Mammary epithelial cell (primary cell): ENCODE measurements around the gene CLCF1.

ENCODE experiments used
- CTCF ChIP-seq, 2 donors: IDR thresholded peaks in 1 of 2; conservative IDR thresholded peaks in 1 of 2; 2 replicates each; pipeline ENCODE4 v1.5.1; 2011 to 2012; ENCODE audit warnings: inconsistent platforms in 2 of 2, low read length in 2 of 2, mild to moderate bottlenecking in 2 of 2, control low read depth in 1 of 2, low read depth in 1 of 2; ENCODE audit not compliant: insufficient read depth in 1 of 2; ENCODE audit errors: extremely low read depth in 1 of 2
- EZH2 ChIP-seq: IDR thresholded peaks from 2 replicates; pipeline ENCODE4 v1.6.1; 2012; ENCODE audit warnings: low read length, inconsistent platforms, borderline replicate concordance

GRCh38 chr11:67368621-67369020 lies 4.8 kb downstream of the CLCF1 start:
- TF ChIP-seq CTCF (conservative IDR thresholded peaks at IDR 0.05 in 1 of 2, IDR thresholded peaks at IDR 0.05 in 1 of 2; ENCODE audit: extremely low read depth in 1 of 2, insufficient read depth in 1 of 2, low read depth in 1 of 2, low read length in 2 of 2): no peak
- no peak for TF ChIP-seq EZH2
